CD4-positive, alpha-beta T cell (primary cell): ENCODE results near the gene ZNF655. TPM values are rescaled to one million over a fixed set of nuclear protein-coding genes. Genes with fewer than 3 reads are reported as not detected.
"Not testable (repeated sequence)": the region's sequence is repeated elsewhere in the genome, so short reads cannot be mapped to it uniquely, and the experiment has no call there.

Source experiments
- ATAC-seq: fragments of 200-7000 bp; cut with Tn5 transposase; one replicate; pipeline ENCODE4 v1.10.0; 2022; ENCODE audit warnings: mild to moderate bottlenecking; ENCODE audit not compliant: poor library complexity
- CTCF ChIA-PET: fragments of 350-600 bp; sonication (Branson Sonifier 250); formaldehyde crosslinking; loops from one replicate; lab custom pipeline; 2021; ENCODE audit warnings: antibody characterized with exemption, inconsistent platforms; lab: Charles Lee
- POLR2A ChIA-PET: fragments of 350-600 bp; sonication (Branson Sonifier 250); formaldehyde crosslinking; loops from one replicate; lab custom pipeline; 2021; ENCODE audit warnings: antibody characterized with exemption, inconsistent platforms; lab: Charles Lee
- DNase-seq, 14 experiments: peaks; one replicate each; pipeline ENCODE4 v3.0.0-alpha.2; 2013 to 2020; ENCODE audit warnings: mixed read lengths in 2 of 14
- H3K27ac ChIP-seq, 2 donors: one replicate each; pipeline versions ENCODE4 v1.5.1 to v1.7.0; 2013; ENCODE audit warnings: low read length in 2 of 2, low read depth in 1 of 2, mild to moderate bottlenecking in 1 of 2
- H3K27me3 ChIP-seq, 2 experiments: 1 replicate in 1 of 2; 2 replicates in 1 of 2; pipeline versions ENCODE4 v1.6.1 to v1.7.0; 2013; ENCODE audit warnings: low read length in 2 of 2, control low read depth in 1 of 2, mild to moderate bottlenecking in 1 of 2, moderate library complexity in 1 of 2; ENCODE audit not compliant: insufficient read depth in 2 of 2, control insufficient read depth in 1 of 2
- H3K36me3 ChIP-seq: one replicate; pipeline ENCODE4 v1.6.1; 2013; ENCODE audit warnings: low read length, control low read depth; ENCODE audit not compliant: insufficient read depth
- H3K4me1 ChIP-seq: one replicate; pipeline ENCODE4 v1.6.1; 2013; ENCODE audit warnings: low read length, control low read depth; ENCODE audit not compliant: insufficient read depth
- H3K4me3 ChIP-seq: one replicate; pipeline ENCODE4 v1.5.1; 2013; ENCODE audit warnings: mild to moderate bottlenecking, low read length, moderate library complexity
- H3K9me3 ChIP-seq, 2 experiments: 1 replicate in 1 of 2; 2 replicates in 1 of 2; pipeline versions ENCODE4 v1.6.1 to v1.7.0; 2013; ENCODE audit warnings: low read length in 2 of 2, mild to moderate bottlenecking in 2 of 2, control low read depth in 1 of 2, moderate library complexity in 1 of 2; ENCODE audit not compliant: control insufficient read depth in 1 of 2, insufficient read depth in 1 of 2
- H3K27ac Mint-ChIP-seq: one replicate; pipeline ENCODE4 v1.8.0; 2020; ENCODE audit warnings: mixed read lengths
- H3K27me3 Mint-ChIP-seq: one replicate; pipeline ENCODE4 v1.8.0; 2021; ENCODE audit warnings: mixed read lengths
- H3K36me3 Mint-ChIP-seq: one replicate; pipeline ENCODE4 v1.8.0; 2021; ENCODE audit warnings: low read depth, mixed read lengths
- H3K4me1 Mint-ChIP-seq: one replicate; pipeline ENCODE4 v1.8.0; 2021; ENCODE audit warnings: low read depth, mixed read lengths
- H3K4me3 Mint-ChIP-seq: one replicate; pipeline ENCODE4 v1.8.0; 2020; ENCODE audit warnings: mild to moderate bottlenecking, mixed read lengths
- H3K9me3 Mint-ChIP-seq: one replicate; pipeline ENCODE4 v1.8.0; 2020; ENCODE audit warnings: mixed read lengths
- CTCF ChIP-seq: fragments of 200-600 bp; IDR thresholded peaks from one replicate; pipeline ENCODE4 v1.8.0; 2022; ENCODE audit warnings: antibody characterized with exemption, mild to moderate bottlenecking
- intact Hi-C, 2 experiments: fragments of 100-400 bp; cut with DNase I in 1 of 2; cut with micrococcal nuclease in 1 of 2; formaldehyde crosslinking; loops; one replicate each; pipeline versions ENCODE4 v1.15.1 to v1.9.0; 2023 to 2025; cut with DNase I, micrococcal nuclease
- total RNA-seq, 174 experiments: library from RNA in 2 of 174; stranded (reverse) in 2 of 174; gene quantifications; one replicate each; pipeline ENCODE4 v1.2.3 and lab custom pipeline; 2021 to 2026

Gene ZNF655
- total RNA-seq, 2 experiments from 2014 or later = 145 to 146 TPM

GRCh38 chr7:99543081-99543671 is 15.3 kb upstream of the ZNF655 start:
- ChIA-PET CTCF (no interaction called here), POLR2A (no interaction called here)
- H3K4me1 Mint-ChIP-seq = no peaks in the 10 kb centered on the region
- DNase-seq (no peak), ATAC-seq (no peak)
- TF ChIP-seq CTCF = no peak
- no peak overlapping the region for H3K27ac Mint-ChIP-seq
- peaks cover 9% of the 10 kb centered on the region for H3K9me3 Mint-ChIP-seq
- Histone ChIP-seq H3K27ac (no peak overlapping the region), H3K9me3 (peaks cover 23 to 30% of the 10 kb centered on the region in 2 experiments), H3K36me3 (peaks cover 10% of the 10 kb centered on the region), H3K4me3 (no peak overlapping the region), H3K27me3 (no peaks in the 10 kb centered on the region), H3K4me1 (no peaks in the 10 kb centered on the region)
- no peaks in the 10 kb centered on the region for H3K27me3 Mint-ChIP-seq
- peaks cover 33% of the 10 kb centered on the region for H3K36me3 Mint-ChIP-seq
- H3K4me3 Mint-ChIP-seq = no peak overlapping the region
- intact Hi-C loops = no loop called here

GRCh38 chr7:99543916-99544315 is 14.5 kb upstream of the ZNF655 start:
- Mint-ChIP-seq H3K4me3 (no peak overlapping the region), H3K36me3 (peaks cover 37% of the 10 kb centered on the region), H3K27me3 (no peaks in the 10 kb centered on the region), H3K27ac (no peak overlapping the region), H3K9me3 (peaks cover 7% of the 10 kb centered on the region), H3K4me1 (no peaks in the 10 kb centered on the region)
- intact Hi-C loops = no loop called here
- Histone ChIP-seq H3K27ac (no peak overlapping the region), H3K4me1 (no peaks in the 10 kb centered on the region), H3K4me3 (no peak overlapping the region), H3K9me3 (peaks cover 23 to 29% of the 10 kb centered on the region in 2 experiments), H3K36me3 (peaks cover 12% of the 10 kb centered on the region), H3K27me3 (no peaks in the 10 kb centered on the region)
- ATAC-seq = no peak
- ChIA-PET POLR2A (no interaction called here), CTCF (no interaction called here)
- TF ChIP-seq CTCF = no peak
- no peak for DNase-seq

GRCh38 chr7:99545308-99545707 is 13.1 kb upstream of the ZNF655 start:
- H3K4me3 Mint-ChIP-seq, H3K27ac ChIP-seq, H3K4me1 Mint-ChIP-seq, intact Hi-C loops, ATAC-seq, H3K27ac Mint-ChIP-seq, H3K9me3 Mint-ChIP-seq, H3K4me1 ChIP-seq, H3K27me3 ChIP-seq, H3K27me3 Mint-ChIP-seq, DNase-seq, H3K4me3 ChIP-seq, POLR2A ChIA-PET: not testable (repeated sequence)
- CTCF ChIA-PET = interaction anchor here (0.7 kb wide), 1 partner anchor 33 kb away, joined by 3 read pairs; no protein-coding TSS in a partner anchor
- Histone ChIP-seq H3K9me3 (peaks cover 16 to 18% of the 10 kb centered on the region in 2 experiments), H3K36me3 (peaks cover 12% of the 10 kb centered on the region)
- peaks cover 44% of the 10 kb centered on the region for H3K36me3 Mint-ChIP-seq

- Mint-ChIP-seq H3K27ac (peak overlapping the region; percentile 55), H3K4me3 (peak overlapping the region; percentile 81), H3K36me3 (peaks cover 60% of the 10 kb centered on the region), H3K4me1 (peaks cover 47% of the 10 kb centered on the region)
- peaks cover 20% of the 10 kb centered on the region for H3K4me1 ChIP-seq
- peaks cover 22% of the 10 kb centered on the region for H3K36me3 ChIP-seq
- H3K27me3 ChIP-seq, DNase-seq, intact Hi-C loops, ATAC-seq, H3K27ac ChIP-seq, POLR2A ChIA-PET, H3K27me3 Mint-ChIP-seq, H3K9me3 Mint-ChIP-seq, H3K9me3 ChIP-seq, H3K4me3 ChIP-seq, CTCF ChIA-PET: not testable (repeated sequence)
Observed at GRCh38 chr7:99549545-99549944, 8.9 kb upstream of the ZNF655 start.
